NCI-H2196 (cell line): ENCODE results near the gene RHEBL1.

Experiments
- DNase-seq: peaks from one replicate; lab custom pipeline; 2025; ENCODE audit not compliant: unreplicated experiment; lab: John Stamatoyannopoulos, UW

The RHEBL1 gene

GRCh38 chr12:49022558-49023178 lies 47.1 kb downstream of the RHEBL1 start:
- DNase-seq, result no peak

- no peak for DNase-seq
Observed at GRCh38 chr12:49021292-49021915, 48.4 kb downstream of the RHEBL1 start.

- DNase-seq, result no peak
Observed at GRCh38 chr12:49020441-49020840, 49.3 kb downstream of the RHEBL1 start.

GRCh38 chr12:49019443-49020324 lies 50.1 kb downstream of the RHEBL1 start:
- DNase-seq, result no peak

- DNase-seq, result no peak
Observed at GRCh38 chr12:49019120-49019430, 50.7 kb downstream of the RHEBL1 start.

GRCh38 chr12:49018261-49019119 lies 51.3 kb downstream of the RHEBL1 start, which contains the start of gene PRKAG1:
PRKAG1 (minus strand) TSS chr12:49018776; CDS start chr12:49018740, 36 bp downstream.
- DNase-seq, result peak; percentile 94

- DNase-seq, result no peak
Observed at GRCh38 chr12:49017891-49018260, 51.9 kb downstream of the RHEBL1 start.

- no peak for DNase-seq
Observed at GRCh38 chr12:49015196-49015595, 54.6 kb downstream of the RHEBL1 start.
